Calu3 (cell line): ENCODE data around the gene MEGF8. TPM values are rescaled to one million over a fixed set of nuclear protein-coding genes. Genes with fewer than 3 reads are reported as not detected.
"Not testable (repeated sequence)": the region's sequence is repeated elsewhere in the genome, so short reads cannot be mapped to it uniquely, and the experiment has no call there.

Source experiments
- BruUV-seq: library from RNA; stranded (reverse); fragments of 400-500 nt; replicated peaks from 2 replicates; lab custom pipeline; 2021; lab: Mats Ljungman, UMichigan
- CTCF ChIA-PET: fragments of 300-600 bp; sonication (Branson Sonifier 250); formaldehyde crosslinking; loops from one replicate; lab custom pipeline; 2022; ENCODE audit warnings: antibody characterized with exemption; lab: Charles Lee
- DNase-seq: peaks from one replicate; pipeline ENCODE4 v3.0.0; 2022
- H3K27ac Mint-ChIP-seq: one replicate; pipeline ENCODE4 v1.8.0; 2022; ENCODE audit warnings: mixed read lengths; ENCODE audit not compliant: unreplicated experiment
- H3K27me3 Mint-ChIP-seq: one replicate; pipeline ENCODE4 v1.8.0; 2022; ENCODE audit warnings: mixed read lengths; ENCODE audit not compliant: unreplicated experiment
- H3K36me3 Mint-ChIP-seq: one replicate; pipeline ENCODE4 v1.8.0; 2022; ENCODE audit warnings: mild to moderate bottlenecking, moderate library complexity, mixed read lengths; ENCODE audit not compliant: insufficient read depth, unreplicated experiment
- H3K4me1 Mint-ChIP-seq: one replicate; pipeline ENCODE4 v1.8.0; 2022; ENCODE audit warnings: mild to moderate bottlenecking, low read depth, mixed read lengths; ENCODE audit not compliant: unreplicated experiment
- H3K4me3 Mint-ChIP-seq: one replicate; pipeline ENCODE4 v1.8.0; 2022; ENCODE audit warnings: mild to moderate bottlenecking, low read depth, moderate library complexity, mixed read lengths; ENCODE audit not compliant: unreplicated experiment
- H3K9me3 Mint-ChIP-seq: one replicate; pipeline ENCODE4 v1.8.0; 2022; ENCODE audit warnings: low read depth, mixed read lengths; ENCODE audit not compliant: unreplicated experiment
- intact Hi-C: fragments of 100-400 bp; cut with micrococcal nuclease; formaldehyde crosslinking; loops from one replicate; pipeline ENCODE4 v1.10.0; 2022; ENCODE audit not compliant: unreplicated experiment
- total RNA-seq: library from RNA; stranded (reverse); gene quantifications from 2 replicates; pipeline ENCODE4 v1.2.3, GENCODE V29; 2022
- TF ChIP-seq, protein P1 (sequence below): fragments of 200-600 bp; IDR thresholded peaks from one replicate; pipeline ENCODE4 v1.8.0; 2022; ENCODE audit warnings: antibody characterized with exemption; ENCODE audit not compliant: unreplicated experiment

MEGF8 gene
- total RNA-seq, 1 experiment from 2014 or later, result 35.0 TPM

DNA sequence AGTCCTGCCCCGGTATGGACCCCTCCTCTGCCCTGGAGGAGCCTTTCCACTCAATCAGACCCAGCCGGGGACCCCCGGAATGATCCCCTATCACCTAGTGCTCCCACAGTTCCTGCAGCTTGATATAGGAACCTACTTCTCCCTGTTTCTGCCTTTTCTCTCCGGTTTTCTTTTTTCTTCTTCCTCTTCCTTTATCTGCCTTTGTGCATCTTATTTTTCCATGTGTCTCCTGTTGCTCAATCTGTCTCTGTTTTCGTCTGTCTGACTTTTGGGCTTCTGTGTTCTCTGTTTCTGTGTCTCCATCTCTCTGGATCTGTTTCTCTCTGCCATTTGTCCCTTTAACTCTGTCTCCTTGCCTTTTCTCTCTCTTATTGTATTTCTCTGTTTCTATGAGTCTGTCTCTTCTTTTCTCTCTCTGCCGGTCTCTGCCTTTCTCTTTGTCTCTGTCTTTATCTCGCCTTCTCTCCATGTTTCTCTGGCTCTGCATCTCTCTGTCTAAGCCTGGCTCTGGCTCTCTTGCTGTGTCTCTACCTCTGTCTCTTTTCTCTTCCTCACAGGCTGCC, 10.0 kb downstream of the MEGF8 start:
- Mint-ChIP-seq H3K4me3 (no peak overlapping the region), H3K4me1 (no peaks in the 10 kb centered on the region), H3K27me3 (no peaks in the 10 kb centered on the region), H3K27ac (no peak overlapping the region), H3K36me3 (no peaks in the 10 kb centered on the region), H3K9me3 (no peaks in the 10 kb centered on the region)
- no TSS peak for BruUV-seq
- TF ChIP-seq, protein P1, sequence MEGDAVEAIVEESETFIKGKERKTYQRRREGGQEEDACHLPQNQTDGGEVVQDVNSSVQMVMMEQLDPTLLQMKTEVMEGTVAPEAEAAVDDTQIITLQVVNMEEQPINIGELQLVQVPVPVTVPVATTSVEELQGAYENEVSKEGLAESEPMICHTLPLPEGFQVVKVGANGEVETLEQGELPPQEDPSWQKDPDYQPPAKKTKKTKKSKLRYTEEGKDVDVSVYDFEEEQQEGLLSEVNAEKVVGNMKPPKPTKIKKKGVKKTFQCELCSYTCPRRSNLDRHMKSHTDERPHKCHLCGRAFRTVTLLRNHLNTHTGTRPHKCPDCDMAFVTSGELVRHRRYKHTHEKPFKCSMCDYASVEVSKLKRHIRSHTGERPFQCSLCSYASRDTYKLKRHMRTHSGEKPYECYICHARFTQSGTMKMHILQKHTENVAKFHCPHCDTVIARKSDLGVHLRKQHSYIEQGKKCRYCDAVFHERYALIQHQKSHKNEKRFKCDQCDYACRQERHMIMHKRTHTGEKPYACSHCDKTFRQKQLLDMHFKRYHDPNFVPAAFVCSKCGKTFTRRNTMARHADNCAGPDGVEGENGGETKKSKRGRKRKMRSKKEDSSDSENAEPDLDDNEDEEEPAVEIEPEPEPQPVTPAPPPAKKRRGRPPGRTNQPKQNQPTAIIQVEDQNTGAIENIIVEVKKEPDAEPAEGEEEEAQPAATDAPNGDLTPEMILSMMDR, result no peak
- no peak for DNase-seq
- intact Hi-C loops, result no loop called here
- CTCF ChIA-PET, result no interaction called here

DNA sequence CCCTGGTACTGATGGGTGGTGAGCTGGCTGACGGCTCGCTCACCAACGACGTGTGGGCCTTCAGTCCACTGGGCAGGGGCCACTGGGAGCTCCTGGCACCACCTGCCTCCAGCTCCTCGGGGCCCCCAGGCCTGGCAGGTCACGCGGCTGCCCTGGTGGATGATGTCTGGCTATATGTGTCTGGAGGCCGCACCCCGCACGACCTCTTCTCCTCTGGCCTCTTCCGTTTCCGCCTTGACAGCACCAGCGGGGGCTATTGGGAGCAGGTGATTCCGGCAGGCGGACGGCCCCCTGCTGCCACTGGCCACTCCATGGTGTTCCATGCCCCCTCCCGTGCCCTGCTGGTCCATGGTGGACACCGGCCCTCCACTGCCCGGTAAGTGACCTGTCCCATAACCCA, 10.5 kb downstream of the MEGF8 start:
- Mint-ChIP-seq H3K27me3 (no peaks in the 10 kb centered on the region), H3K27ac (no peak overlapping the region)
- no TSS peak for BruUV-seq

DNA sequence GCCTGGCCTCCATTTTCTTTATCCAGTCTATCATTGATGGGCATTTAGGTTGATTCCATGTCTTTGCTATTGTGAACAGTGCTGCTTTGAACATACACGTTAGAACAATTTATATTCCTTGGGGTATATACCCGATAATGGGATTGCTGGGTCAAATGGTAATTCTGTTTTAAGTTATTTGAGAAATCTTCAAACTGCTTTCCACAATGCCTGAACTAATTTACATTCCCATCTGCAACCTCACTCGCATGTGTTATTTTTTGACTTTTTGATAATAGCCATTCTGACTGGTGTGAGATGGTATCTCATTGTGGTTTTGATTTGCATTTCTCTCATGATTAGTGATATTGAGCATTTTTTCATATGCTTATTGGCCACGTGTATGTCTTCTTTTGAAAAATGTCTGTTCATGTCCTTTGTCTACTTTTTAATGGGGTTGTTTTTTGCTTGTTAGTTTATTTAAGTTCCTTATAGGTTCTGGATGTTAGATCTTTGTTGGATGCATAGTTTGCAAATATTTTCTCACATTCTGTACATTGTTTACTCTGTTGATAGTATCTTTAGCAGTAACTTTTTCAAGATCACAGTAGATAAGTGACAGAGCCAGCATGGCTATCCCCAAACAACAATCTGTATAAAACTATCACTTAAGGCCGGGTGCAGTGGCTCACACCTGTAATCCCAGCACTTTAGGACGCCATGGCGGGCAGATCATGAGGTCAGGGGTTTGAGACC, 13.9 kb downstream of the MEGF8 start:
- intact Hi-C loops, H3K36me3 Mint-ChIP-seq, H3K9me3 Mint-ChIP-seq, H3K4me1 Mint-ChIP-seq, BruUV-seq, H3K27me3 Mint-ChIP-seq, DNase-seq, H3K27ac Mint-ChIP-seq, CTCF ChIA-PET, H3K4me3 Mint-ChIP-seq: not testable (repeated sequence)

More for the DNA sequence above, 10.5 kb downstream of the MEGF8 start:
- H3K9me3 Mint-ChIP-seq, result no peaks in the 10 kb centered on the region
- intact Hi-C loops, result no loop called here
- CTCF ChIA-PET, result no interaction called here
- TF ChIP-seq, protein P1, result no peak
- no peak for DNase-seq
- no peaks in the 10 kb centered on the region for H3K4me1 Mint-ChIP-seq
- no peaks in the 10 kb centered on the region for H3K36me3 Mint-ChIP-seq
- H3K4me3 Mint-ChIP-seq, result no peak overlapping the region

DNA sequence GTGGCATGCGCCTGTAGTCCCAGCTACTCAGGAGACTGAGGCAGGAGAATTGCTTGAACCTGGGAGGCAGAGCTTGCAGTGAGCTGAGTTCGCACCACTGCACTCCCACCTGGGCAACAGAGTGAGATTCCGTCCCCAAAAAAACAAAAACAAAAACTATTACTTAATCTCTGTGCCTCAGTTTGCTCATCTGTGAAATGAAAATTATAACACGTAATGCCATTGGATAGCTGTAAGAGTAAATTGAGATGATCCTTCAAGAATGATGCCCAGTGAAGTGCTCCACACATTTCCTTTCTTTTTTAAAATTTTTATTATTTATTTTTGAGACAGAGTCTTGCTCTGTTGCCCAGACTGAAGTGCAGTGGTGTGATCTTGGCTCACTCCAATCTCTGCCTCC, 14.5 kb downstream of the MEGF8 start:
- H3K36me3 Mint-ChIP-seq, DNase-seq, H3K27ac Mint-ChIP-seq, CTCF ChIA-PET, H3K27me3 Mint-ChIP-seq, H3K4me3 Mint-ChIP-seq, BruUV-seq, H3K4me1 Mint-ChIP-seq, intact Hi-C loops, H3K9me3 Mint-ChIP-seq: not testable (repeated sequence)

DNA sequence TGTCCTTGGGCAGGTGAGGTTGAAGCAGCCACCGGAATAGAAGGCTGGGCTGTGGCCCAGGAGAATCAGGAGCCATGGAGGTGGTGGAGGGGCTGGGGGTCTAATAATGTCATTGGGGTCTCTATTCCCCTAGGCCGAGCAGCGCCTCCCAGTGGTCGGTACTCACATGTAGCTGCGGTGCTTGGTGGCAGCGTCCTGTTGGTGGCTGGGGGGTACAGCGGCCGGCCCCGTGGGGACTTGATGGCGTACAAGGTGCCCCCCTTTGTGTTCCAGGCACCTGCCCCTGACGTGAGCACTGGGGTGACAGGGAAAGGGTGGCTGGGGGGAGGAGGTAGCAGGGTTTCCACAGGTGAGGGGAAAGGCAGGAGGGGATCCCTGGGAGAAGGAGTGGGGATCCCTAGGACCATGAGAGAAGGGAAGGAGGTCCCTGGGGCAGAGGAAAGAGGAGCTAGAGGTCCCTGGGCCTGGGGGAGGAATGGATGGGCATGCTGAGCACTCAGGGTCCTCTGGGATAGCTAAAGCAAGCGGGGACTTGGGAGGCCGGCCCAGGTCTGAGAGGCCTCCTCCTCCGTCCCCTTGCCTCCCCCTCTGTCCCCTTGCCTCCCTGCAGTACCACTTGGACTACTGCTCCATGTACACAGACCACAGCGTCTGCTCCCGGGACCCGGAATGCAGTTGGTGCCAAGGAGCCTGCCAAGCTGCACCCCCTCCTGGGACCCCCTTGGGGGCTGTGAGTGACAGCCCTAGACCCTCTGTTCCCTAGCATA, 18.1 kb downstream of the MEGF8 start:
- TF ChIP-seq, protein P1, result peak; percentile 49
- no TSS peak for BruUV-seq
- H3K9me3 Mint-ChIP-seq, result no peaks in the 10 kb centered on the region
- no peak overlapping the region for H3K4me3 Mint-ChIP-seq
- DNase-seq, result no peak
- H3K4me1 Mint-ChIP-seq, result no peaks in the 10 kb centered on the region
- H3K27me3 Mint-ChIP-seq, result no peaks in the 10 kb centered on the region
- no peak overlapping the region for H3K27ac Mint-ChIP-seq
- no peaks in the 10 kb centered on the region for H3K36me3 Mint-ChIP-seq
- intact Hi-C loops, result no loop called here
- CTCF ChIA-PET, result interaction anchor here (0.6 kb wide), 1 partner anchor 39 kb away, joined by 3 read pairs; no protein-coding TSS in a partner anchor
